Glutamatergic neuron (in vitro differentiated cells): ENCODE measurements around the gene AUTS2. TPM values are rescaled to one million over a fixed set of nuclear protein-coding genes. Genes with fewer than 3 reads are reported as not detected.

ENCODE experiments used
- DNase-seq: peaks from one replicate; pipeline ENCODE4 v3.0.0; 2022
- H3K27ac Mint-ChIP-seq: one replicate; pipeline ENCODE4 v1.8.0; 2020; ENCODE audit warnings: mild to moderate bottlenecking, mixed read lengths, inconsistent platforms; ENCODE audit not compliant: unreplicated experiment
- H3K27me3 Mint-ChIP-seq: one replicate; pipeline ENCODE4 v1.8.0; 2020; ENCODE audit warnings: mild to moderate bottlenecking, moderate library complexity, mixed read lengths, inconsistent platforms; ENCODE audit not compliant: unreplicated experiment
- H3K36me3 Mint-ChIP-seq: one replicate; pipeline ENCODE4 v1.8.0; 2020; ENCODE audit warnings: mild to moderate bottlenecking, mixed read lengths, inconsistent platforms; ENCODE audit not compliant: unreplicated experiment
- H3K4me1 Mint-ChIP-seq: one replicate; pipeline ENCODE4 v1.8.0; 2020; ENCODE audit warnings: mild to moderate bottlenecking, low read depth, mixed read lengths, inconsistent platforms; ENCODE audit not compliant: unreplicated experiment
- H3K4me3 Mint-ChIP-seq: one replicate; pipeline ENCODE4 v1.8.0; 2020; ENCODE audit warnings: mild to moderate bottlenecking, mixed read lengths, inconsistent platforms; ENCODE audit not compliant: unreplicated experiment
- H3K9me3 Mint-ChIP-seq: one replicate; pipeline ENCODE4 v1.8.0; 2020; ENCODE audit warnings: mild to moderate bottlenecking, moderate library complexity, mixed read lengths, inconsistent platforms; ENCODE audit not compliant: unreplicated experiment
- total RNA-seq: library from RNA; stranded (reverse); fragmentation: NEBNext Ultra II Directional; extraction: Animal tissue kit (Norgen Biotek cat#: 25700); gene quantifications from one replicate; pipeline ENCODE4 v1.2.1, GENCODE V29; 2021; ENCODE audit not compliant: unreplicated experiment
- TF ChIP-seq, protein P1 (sequence below): fragments of 200-600 bp; sonication (generic); IDR thresholded peaks from one replicate; pipeline ENCODE4 v1.5.0; 2021; ENCODE audit not compliant: partially characterized antibody, unreplicated experiment

The AUTS2 gene
- total RNA-seq, 1 donor from 2014 or later: 300 TPM

GRCh38 chr7:69640925-69641594, 42.8 kb downstream of the AUTS2 start:
- TF ChIP-seq, protein P1, sequence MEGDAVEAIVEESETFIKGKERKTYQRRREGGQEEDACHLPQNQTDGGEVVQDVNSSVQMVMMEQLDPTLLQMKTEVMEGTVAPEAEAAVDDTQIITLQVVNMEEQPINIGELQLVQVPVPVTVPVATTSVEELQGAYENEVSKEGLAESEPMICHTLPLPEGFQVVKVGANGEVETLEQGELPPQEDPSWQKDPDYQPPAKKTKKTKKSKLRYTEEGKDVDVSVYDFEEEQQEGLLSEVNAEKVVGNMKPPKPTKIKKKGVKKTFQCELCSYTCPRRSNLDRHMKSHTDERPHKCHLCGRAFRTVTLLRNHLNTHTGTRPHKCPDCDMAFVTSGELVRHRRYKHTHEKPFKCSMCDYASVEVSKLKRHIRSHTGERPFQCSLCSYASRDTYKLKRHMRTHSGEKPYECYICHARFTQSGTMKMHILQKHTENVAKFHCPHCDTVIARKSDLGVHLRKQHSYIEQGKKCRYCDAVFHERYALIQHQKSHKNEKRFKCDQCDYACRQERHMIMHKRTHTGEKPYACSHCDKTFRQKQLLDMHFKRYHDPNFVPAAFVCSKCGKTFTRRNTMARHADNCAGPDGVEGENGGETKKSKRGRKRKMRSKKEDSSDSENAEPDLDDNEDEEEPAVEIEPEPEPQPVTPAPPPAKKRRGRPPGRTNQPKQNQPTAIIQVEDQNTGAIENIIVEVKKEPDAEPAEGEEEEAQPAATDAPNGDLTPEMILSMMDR: no peak
- DNase-seq: no peak
- Mint-ChIP-seq H3K4me1 (peaks cover 42% of the 10 kb centered on the region), H3K36me3 (no peaks in the 10 kb centered on the region), H3K4me3 (no peak overlapping the region), H3K9me3 (no peaks in the 10 kb centered on the region), H3K27me3 (no peaks in the 10 kb centered on the region), H3K27ac (no peak overlapping the region)

DNA sequence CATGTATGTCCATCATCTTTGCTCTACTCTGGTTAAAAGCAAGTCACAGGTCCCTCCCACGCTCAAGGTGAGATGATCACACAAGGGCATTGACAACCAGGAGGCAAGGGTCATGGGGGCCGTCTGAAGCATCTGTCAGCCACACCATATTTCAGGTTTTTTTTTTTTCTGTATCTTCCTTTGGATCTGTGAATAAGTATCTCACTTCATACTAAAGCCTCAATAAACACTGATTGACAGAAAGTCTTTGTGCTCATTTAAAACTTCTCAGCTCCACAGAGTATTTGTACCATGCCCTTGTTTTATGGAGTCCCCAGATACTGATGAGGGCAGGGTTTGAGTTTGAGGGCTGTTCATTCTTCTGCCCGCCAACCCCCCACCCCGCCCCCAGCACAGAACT, 45.0 kb downstream of the AUTS2 start:
- no peaks in the 10 kb centered on the region for H3K27me3 Mint-ChIP-seq

DNA sequence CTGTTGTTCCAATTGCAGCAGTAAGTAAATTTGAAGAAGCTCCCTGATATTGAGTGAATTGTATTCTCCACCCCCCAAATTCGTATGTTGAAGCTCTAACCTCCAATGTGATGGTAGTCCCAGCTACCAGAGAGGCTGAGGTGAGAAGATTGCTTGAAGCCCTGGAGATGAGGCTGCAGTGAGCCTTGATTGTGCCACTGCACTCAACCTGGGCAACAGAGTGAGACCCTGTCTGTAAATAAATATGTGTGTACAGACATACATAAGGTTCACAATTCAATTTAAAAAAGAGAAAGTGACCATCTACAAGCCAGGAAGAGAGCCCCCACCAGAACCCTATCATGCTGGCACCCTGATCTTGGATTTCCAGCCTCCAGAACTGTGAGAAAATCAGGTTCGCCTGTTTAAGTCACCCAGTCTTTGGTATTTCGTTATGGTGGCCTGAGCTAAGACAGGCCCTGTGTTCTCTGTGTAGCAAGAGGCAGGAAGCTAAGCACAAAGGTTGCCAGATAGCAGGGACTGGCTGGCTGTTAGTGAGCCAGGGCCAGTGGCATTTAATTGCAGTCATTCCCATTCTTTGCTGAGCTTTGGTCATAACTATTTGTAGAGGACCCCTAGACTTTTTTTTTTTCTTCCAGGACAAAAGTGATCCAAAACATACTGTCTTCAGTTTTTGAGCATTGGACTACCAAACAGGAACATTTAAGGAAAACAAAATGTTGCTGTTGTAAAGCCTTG, 45.6 kb downstream of the AUTS2 start:
- H3K9me3 Mint-ChIP-seq: no peaks in the 10 kb centered on the region
- no peaks in the 10 kb centered on the region for H3K27me3 Mint-ChIP-seq
- no peak for DNase-seq
- no peak overlapping the region for H3K4me3 Mint-ChIP-seq
- no peaks in the 10 kb centered on the region for H3K36me3 Mint-ChIP-seq
- no peak overlapping the region for H3K27ac Mint-ChIP-seq
- H3K4me1 Mint-ChIP-seq: peaks cover 50% of the 10 kb centered on the region
- TF ChIP-seq, protein P1: no peak

More for the DNA sequence above, 45.0 kb downstream of the AUTS2 start:
- H3K36me3 Mint-ChIP-seq: no peaks in the 10 kb centered on the region
- no peak overlapping the region for H3K4me3 Mint-ChIP-seq
- H3K9me3 Mint-ChIP-seq: no peaks in the 10 kb centered on the region
- H3K4me1 Mint-ChIP-seq: peaks cover 45% of the 10 kb centered on the region
- TF ChIP-seq, protein P1: no peak
- H3K27ac Mint-ChIP-seq: no peak overlapping the region
- DNase-seq: no peak

GRCh38 chr7:69645683-69646082, 47.4 kb downstream of the AUTS2 start:
- DNase-seq: no peak
- no peak overlapping the region for H3K4me3 Mint-ChIP-seq
- TF ChIP-seq, protein P1: no peak
- H3K4me1 Mint-ChIP-seq: peaks cover 44% of the 10 kb centered on the region
- peaks cover under 1% of the 10 kb centered on the region for H3K9me3 Mint-ChIP-seq
- H3K27ac Mint-ChIP-seq: no peak overlapping the region
- H3K27me3 Mint-ChIP-seq: no peaks in the 10 kb centered on the region
- no peaks in the 10 kb centered on the region for H3K36me3 Mint-ChIP-seq

- no peak overlapping the region for H3K27ac Mint-ChIP-seq
- DNase-seq: no peak
- TF ChIP-seq, protein P1: no peak
- H3K27me3 Mint-ChIP-seq: peaks cover 4% of the 10 kb centered on the region
- H3K9me3 Mint-ChIP-seq: peaks cover 7% of the 10 kb centered on the region
- H3K4me1 Mint-ChIP-seq: peaks cover 45% of the 10 kb centered on the region
- no peak overlapping the region for H3K4me3 Mint-ChIP-seq
- no peaks in the 10 kb centered on the region for H3K36me3 Mint-ChIP-seq
Measured at GRCh38 chr7:69651101-69651590, 52.9 kb downstream of the AUTS2 start.
